DMS114 treated with DMSO at 0.1 percent for 48 hours (cell line): ENCODE results near the gene C2orf81.
"Not testable (repeated sequence)": the region's sequence is repeated elsewhere in the genome, so short reads cannot be mapped to it uniquely, and the experiment has no call there.

Experiments
- DNase-seq: peaks from one replicate; lab custom pipeline; 2025; ENCODE audit not compliant: unreplicated experiment; lab: John Stamatoyannopoulos, UW

Gene C2orf81

GRCh38 chr2:74421221-74421870 lies at the start of gene C2orf81, which contains the start of gene WDR54:
Gene C2orf81, minus strand, starts transcription at chr2:74421619. Its CDS starts 59 bp downstream, at chr2:74421560.
Gene WDR54, plus strand, starts transcription at chr2:74421730. Its CDS starts 424 bp downstream, at chr2:74422154.
- peak; percentile 88 for DNase-seq

GRCh38 chr2:74470742-74471141 lies 49.3 kb upstream of the C2orf81 start:
- DNase-seq: not testable (repeated sequence)

GRCh38 chr2:74464406-74464805 lies 43.0 kb upstream of the C2orf81 start:
- DNase-seq: no peak

GRCh38 chr2:74462786-74463105 lies 41.3 kb upstream of the C2orf81 start:
- no peak for DNase-seq

GRCh38 chr2:74462054-74462785 lies 40.8 kb upstream of the C2orf81 start:
- DNase-seq: no peak

- no peak for DNase-seq
These were observed 40.0 kb upstream of the C2orf81 start for GRCh38 chr2:74461187-74462053.

GRCh38 chr2:74460187-74460586 lies 38.8 kb upstream of the C2orf81 start:
- not testable (repeated sequence) for DNase-seq

GRCh38 chr2:74459503-74460118 lies 38.2 kb upstream of the C2orf81 start:
- not testable (repeated sequence) for DNase-seq

GRCh38 chr2:74458938-74459363 lies 37.5 kb upstream of the C2orf81 start:
- DNase-seq: no peak

GRCh38 chr2:74458132-74458937 lies 36.9 kb upstream of the C2orf81 start, which contains the start of gene WBP1:
Gene WBP1, plus strand, starts transcription at chr2:74458438. Its CDS starts 165 bp downstream, at chr2:74458603.
- peak; percentile 100 for DNase-seq

- DNase-seq: no peak
These were observed 36.2 kb upstream of the C2orf81 start for GRCh38 chr2:74457549-74458131.

- no peak for DNase-seq
These were observed 35.7 kb upstream of the C2orf81 start for GRCh38 chr2:74457129-74457548.

- peak; percentile 96 for DNase-seq
These were observed 33.5 kb upstream of the C2orf81 start, which contains the start of gene INO80B for GRCh38 chr2:74454654-74455511. Gene INO80B, plus strand, starts transcription at chr2:74455087. Its CDS starts 30 bp downstream, at chr2:74455117.

GRCh38 chr2:74450570-74451190 lies 29.3 kb upstream of the C2orf81 start:
- DNase-seq: no peak

GRCh38 chr2:74448771-74449170 lies 27.4 kb upstream of the C2orf81 start:
- DNase-seq: no peak

- no peak for DNase-seq
These were observed 26.0 kb upstream of the C2orf81 start for GRCh38 chr2:74447230-74447999.

- no peak for DNase-seq
These were observed 23.3 kb upstream of the C2orf81 start for GRCh38 chr2:74444498-74445318.
